Body of pancreas (tissue), 4 donors: Measurements from ENCODE around the gene TPRX1. TPM values are rescaled to one million over a fixed set of nuclear protein-coding genes. Genes with fewer than 3 reads are reported as not detected.
"Not testable (repeated sequence)": the region's sequence is repeated elsewhere in the genome, so short reads cannot be mapped to it uniquely, and the experiment has no call there.

ENCODE experiments used
- ATAC-seq: fragments of 150-250 bp; one replicate; pipeline ENCODE4 v1.9.1; 2016
- DNase-seq, 4 donors: peaks; one replicate each; pipeline ENCODE4 v3.0.0-alpha.2; 2019
- H3K27ac ChIP-seq, 4 donors: fragments of 200-600 bp; sonication (generic); 1 replicate in 3 of 4; 2 replicates in 1 of 4; pipeline versions ENCODE4 v1.5.1 to v1.6.1; 2016 to 2019; ENCODE audit warnings: mild to moderate bottlenecking in 1 of 4, mixed read lengths in 1 of 4, moderate library complexity in 1 of 4
- H3K27me3 ChIP-seq, 2 donors: fragments of 200-600 bp; sonication (generic); one replicate each; pipeline ENCODE4 v1.6.0; 2016; ENCODE audit warnings: mild to moderate bottlenecking in 1 of 2
- H3K36me3 ChIP-seq, 2 donors: fragments of 200-600 bp; sonication (generic); replicated peaks in 1 of 2; 2 replicates each; pipeline ENCODE4 v1.5.1; 2016; ENCODE audit warnings: low read depth in 2 of 2; ENCODE audit not compliant: insufficient read depth in 1 of 2
- H3K4me1 ChIP-seq: fragments of 200-600 bp; sonication (generic); one replicate; pipeline ENCODE4 v1.6.0; 2016
- H3K4me3 ChIP-seq, 2 donors: fragments of 200-600 bp; sonication (generic); 1 replicate in 1 of 2; 2 replicates in 1 of 2; pipeline ENCODE4 v1.5.1; 2016 to 2019
- H3K9me3 ChIP-seq, 3 donors: fragments of 200-600 bp; sonication (generic); 1 replicate in 2 of 3; 2 replicates in 1 of 3; pipeline ENCODE4 v1.5.1; 2016
- CTCF ChIP-seq, 7 experiments: fragments of 450-650 bp in 4 of 7; fragments of 200-600 bp in 3 of 7; sonication (generic) in 3 of 7; IDR thresholded peaks; one replicate each; pipeline ENCODE4 v1.5.1; 2016 to 2019; ENCODE audit warnings: antibody characterized with exemption in 7 of 7
- POLR2A ChIP-seq, 3 donors: fragments of 450-650 bp; IDR thresholded peaks; one replicate each; pipeline ENCODE4 v1.6.1; 2016; ENCODE audit warnings: antibody characterized with exemption in 3 of 3, mild to moderate bottlenecking in 2 of 3
- WGBS, 2 donors: methylation state at CpG; one replicate each; pipeline ENCODE4 v1.1.5; 2017; 5-methylcytosine and 5-hydroxymethylcytosine counted together
- intact Hi-C: fragments of 100-400 bp; cut with DNase I; formaldehyde crosslinking; loops from one replicate; pipeline ENCODE4 v1.15.1; 2023
- total RNA-seq, 2 donors: library from RNA; depleted of rRNA; stranded (reverse); fragments of >200 nt; gene quantifications; one replicate each; pipeline ENCODE4 v1.1.0, GENCODE V29; 2016

Gene TPRX1
- total RNA-seq, 2 donors from 2014 or later: not detected

- no peaks in the 10 kb centered on the region for H3K9me3 ChIP-seq
- H3K36me3 ChIP-seq: no peaks in the 10 kb centered on the region
- 50 to 51% methylated on average over 1 to 7 of the region's 7 CpGs for WGBS, 2 donors
- no peak overlapping the region for H3K4me3 ChIP-seq
- intact Hi-C loops: no loop called here
- ATAC-seq (no peak), DNase-seq (no peak)
- H3K4me1 ChIP-seq: no peaks in the 10 kb centered on the region
- TF ChIP-seq CTCF (IDR thresholded peaks at IDR 0.05) (peak in 1 of 7 experiments; percentile 9), POLR2A (IDR thresholded peaks at IDR 0.05) (no peak)
- H3K27ac ChIP-seq: no peak overlapping the region
- H3K27me3 ChIP-seq: no peaks in the 10 kb centered on the region
These were observed 9.6 kb upstream of the TPRX1 start for GRCh38 chr19:47813995-47814328.

- Histone ChIP-seq H3K4me3 (no peak overlapping the region), H3K27ac (no peak overlapping the region), H3K4me1 (no peaks in the 10 kb centered on the region), H3K27me3 (no peaks in the 10 kb centered on the region), H3K9me3 (no peaks in the 10 kb centered on the region), H3K36me3 (no peaks in the 10 kb centered on the region)
- intact Hi-C loops: no loop called here
- peak; percentile 31 to 60 (median 44) for TF ChIP-seq CTCF (IDR thresholded peaks at IDR 0.05)
- no peak for TF ChIP-seq POLR2A (IDR thresholded peaks at IDR 0.05)
- WGBS, 2 donors: 28 to 30% methylated on average over 16 of the region's 17 CpGs
- peak; percentile 62 to 70 (median 64) for DNase-seq
- ATAC-seq: peak; percentile 68
These were observed 9.1 kb upstream of the TPRX1 start for GRCh38 chr19:47813304-47813994.

GRCh38 chr19:47806435-47806834 is 2.1 kb upstream of the TPRX1 start:
- H3K4me1 ChIP-seq: no peaks in the 10 kb centered on the region
- WGBS, 2 donors: 80 to 84% methylated on average over 6 of the region's 6 CpGs
- no peak overlapping the region for H3K4me3 ChIP-seq
- no peak for TF ChIP-seq POLR2A (IDR thresholded peaks at IDR 0.05)
- no peak for TF ChIP-seq CTCF (IDR thresholded peaks at IDR 0.05)
- H3K27ac ChIP-seq: no peak overlapping the region
- intact Hi-C loops: no loop called here
- ATAC-seq (no peak), DNase-seq (no peak)
- H3K27me3 ChIP-seq: no peaks in the 10 kb centered on the region
- no peaks in the 10 kb centered on the region for H3K36me3 ChIP-seq
- no peaks in the 10 kb centered on the region for H3K9me3 ChIP-seq

- ATAC-seq: no peak
- intact Hi-C loops: no loop called here
- WGBS, 2 donors: 47 to 59% methylated on average over 9 to 10 of the region's 10 CpGs
- no peaks in the 10 kb centered on the region for H3K27me3 ChIP-seq
- no peaks in the 10 kb centered on the region for H3K9me3 ChIP-seq
- H3K4me1 ChIP-seq: no peaks in the 10 kb centered on the region
- TF ChIP-seq POLR2A (IDR thresholded peaks at IDR 0.05) (no peak), CTCF (IDR thresholded peaks at IDR 0.05) (no peak)
- H3K36me3 ChIP-seq: no peaks in the 10 kb centered on the region
- no peak for DNase-seq
- H3K4me3 ChIP-seq: no peak overlapping the region
- H3K27ac ChIP-seq: no peak overlapping the region
These were observed 962 bp upstream of the TPRX1 start for GRCh38 chr19:47805313-47805712.

GRCh38 chr19:47803671-47804070 is 680 bp downstream of the TPRX1 start:
- not testable (repeated sequence) for ATAC-seq, H3K27ac ChIP-seq

GRCh38 chr19:47803148-47803547 is 1.2 kb downstream of the TPRX1 start:
- intact Hi-C loops: not testable (repeated sequence)

More at GRCh38 chr19:47803671-47804070, 680 bp downstream of the TPRX1 start:
- H3K9me3 ChIP-seq, DNase-seq, intact Hi-C loops, H3K27me3 ChIP-seq, H3K36me3 ChIP-seq, H3K4me1 ChIP-seq, H3K4me3 ChIP-seq: not testable (repeated sequence)
- WGBS, 2 donors: no CpG with 5 or more reads among the region's 12 CpGs

More at GRCh38 chr19:47803148-47803547, 1.2 kb downstream of the TPRX1 start:
- not testable (repeated sequence) for H3K36me3 ChIP-seq, H3K4me1 ChIP-seq, H3K27me3 ChIP-seq, H3K9me3 ChIP-seq, ATAC-seq, H3K4me3 ChIP-seq, DNase-seq, H3K27ac ChIP-seq
- 60 to 76% methylated on average over 5 to 12 of the region's 21 CpGs for WGBS, 2 donors
